ENCODE data around the gene DNAJC3.
"Not testable (repeated sequence)": the region's sequence is repeated elsewhere in the genome, so short reads cannot be mapped to it uniquely, and the experiment has no call there.

Gene DNAJC3

DNA sequence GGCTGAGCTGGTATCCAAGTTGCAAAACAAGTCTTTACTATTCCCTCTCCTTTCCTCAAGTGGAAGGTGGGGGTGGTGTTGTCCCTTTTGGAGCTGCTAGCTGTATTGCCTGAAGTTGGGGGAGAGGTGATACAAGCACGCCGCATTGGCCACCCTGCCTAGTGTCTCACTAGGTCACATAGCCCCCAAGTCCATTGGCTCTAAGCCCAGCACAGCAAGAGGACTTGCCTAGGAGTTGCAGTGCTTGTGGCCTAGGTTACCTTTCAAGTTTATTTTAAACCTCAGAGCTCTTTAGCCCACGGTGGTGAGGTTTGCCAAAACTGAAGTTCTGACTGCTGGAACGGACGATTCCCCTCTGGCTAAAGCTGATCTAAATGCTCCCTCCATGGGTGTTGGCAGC, 5.3 kb upstream of the DNAJC3 start:
- DNase-seq (ENCODE audit: low read depth in 2 of 2): no peak

DNA sequence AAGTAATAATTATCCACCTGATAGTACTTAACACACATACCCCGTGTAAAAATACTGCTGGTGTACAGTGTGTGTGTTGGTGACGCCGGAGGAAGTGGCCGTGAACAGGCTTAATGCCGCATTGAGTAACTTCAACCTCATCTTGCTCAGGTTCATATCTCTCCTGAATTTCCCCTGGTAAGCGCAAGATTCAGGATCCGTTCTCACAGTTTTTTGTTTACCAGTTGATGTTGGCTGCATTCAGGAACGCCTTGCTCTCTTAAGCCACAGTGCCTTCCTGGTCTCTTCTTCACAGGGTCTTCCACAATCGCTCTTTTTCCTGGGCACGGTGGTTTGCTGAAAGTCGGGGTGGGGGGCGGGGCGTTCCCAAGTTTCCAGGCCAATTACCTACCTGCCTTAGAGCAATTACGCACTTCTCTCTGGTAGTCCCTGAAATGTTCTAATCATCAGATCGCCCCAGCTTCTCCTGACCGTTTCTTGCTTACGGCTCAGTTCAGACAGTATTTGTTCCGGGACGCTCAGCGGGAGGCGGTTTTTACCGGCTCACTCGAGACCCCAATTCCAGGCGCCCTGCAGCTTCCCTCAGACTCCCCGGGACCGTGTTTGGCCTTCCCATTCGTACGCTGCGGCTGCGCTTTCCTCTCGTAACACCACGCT, 706 bp upstream of the DNAJC3 start:
- DNase-seq (ENCODE audit: low read depth in 2 of 2): no peak

DNA sequence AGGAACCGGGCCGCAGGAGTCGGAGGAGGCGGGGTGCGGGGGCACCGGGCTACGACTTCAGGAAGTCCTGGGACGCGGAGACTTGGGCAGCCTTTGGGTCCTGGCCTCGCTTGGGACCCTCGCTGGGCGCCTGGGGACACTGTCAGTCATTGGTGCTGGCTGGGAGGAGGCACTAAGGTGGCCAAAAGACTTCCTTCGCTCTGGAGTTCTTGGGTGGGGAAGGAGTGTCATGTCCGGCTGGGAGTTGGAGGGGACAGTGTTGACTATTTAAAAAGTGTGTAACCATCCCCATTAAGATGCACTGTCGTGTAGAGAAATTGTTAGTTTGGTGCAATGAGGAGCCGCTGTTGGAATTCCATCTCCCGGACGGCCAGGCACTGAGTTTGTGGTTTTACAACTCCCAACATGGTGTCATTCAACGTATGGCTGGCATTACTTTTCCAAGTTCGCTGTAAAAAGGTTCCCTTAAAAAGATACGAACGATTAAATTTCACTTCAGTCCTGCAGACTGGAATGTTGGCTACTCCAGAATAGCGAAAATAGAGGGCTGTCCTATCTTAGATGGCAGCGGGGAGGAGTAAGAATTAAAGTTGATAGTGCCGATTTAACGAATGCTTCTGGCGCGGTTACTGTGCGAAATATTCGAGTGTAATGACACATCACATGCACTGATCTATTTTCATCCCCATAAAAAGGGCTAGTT, 776 bp downstream of the DNAJC3 start:
- DNase-seq (ENCODE audit: low read depth in 2 of 2): no peak

DNA sequence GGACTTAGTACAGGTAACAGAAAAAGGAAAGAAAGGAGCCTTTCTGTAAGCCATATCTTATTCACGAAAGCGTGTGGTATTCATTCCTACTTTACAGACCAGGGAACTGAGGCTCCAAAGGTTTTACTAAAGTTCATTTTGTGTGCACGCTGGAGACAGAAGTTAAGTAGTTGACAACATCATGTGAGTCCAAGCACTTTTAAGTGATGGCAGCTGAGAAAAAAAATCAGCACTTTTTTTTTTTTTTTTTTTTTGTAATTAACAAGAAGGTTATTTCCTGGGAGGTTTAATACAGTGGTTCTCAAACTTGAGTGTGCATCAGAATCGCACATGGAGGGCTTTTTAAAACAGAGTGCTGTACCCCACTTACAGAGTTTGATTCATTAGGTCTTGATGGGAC, 2.0 kb downstream of the DNAJC3 start:
- no peak for DNase-seq (ENCODE audit: low read depth in 2 of 2)

DNA sequence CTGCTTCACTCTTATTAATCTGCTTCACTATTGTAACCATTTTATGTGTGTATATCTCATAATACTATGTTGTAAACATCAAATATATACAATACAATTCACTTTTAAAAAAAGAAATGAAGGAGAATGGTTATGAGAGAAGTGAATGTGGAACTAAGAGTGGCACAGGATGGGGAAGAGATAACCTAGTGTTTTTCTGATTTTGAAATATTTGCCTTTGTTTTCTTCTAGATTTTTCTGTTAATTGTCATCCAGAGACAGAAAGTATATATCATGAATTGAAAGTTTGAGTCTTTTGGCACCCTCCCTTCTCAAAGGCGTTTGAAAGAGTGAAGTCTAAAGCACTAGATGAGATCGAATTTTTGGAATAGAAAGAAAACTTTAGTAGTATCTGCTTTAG, 2.8 kb downstream of the DNAJC3 start:
- DNase-seq (ENCODE audit: low read depth in 2 of 2): no peak

DNA sequence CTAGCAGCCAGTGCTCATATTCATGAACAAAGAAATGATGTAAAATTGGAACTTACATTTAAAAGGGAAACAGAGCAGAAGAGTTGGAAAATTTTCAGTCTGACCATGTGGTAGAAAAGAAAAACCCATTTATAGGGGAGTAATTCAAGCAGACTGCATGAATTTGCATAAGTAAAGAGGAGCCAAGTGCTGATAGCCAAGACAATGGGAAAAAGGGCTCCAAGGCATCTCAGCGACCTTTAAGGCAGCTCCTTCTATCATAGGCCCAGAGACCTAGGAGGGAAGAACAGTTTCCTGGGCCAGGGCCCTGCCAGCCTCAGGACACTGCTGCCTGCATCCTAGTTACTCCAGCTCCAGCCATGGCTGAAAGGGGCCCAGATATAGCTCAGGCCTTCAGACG, 7.5 kb downstream of the DNAJC3 start:
- DNase-seq (ENCODE audit: low read depth in 2 of 2): no peak

DNA sequence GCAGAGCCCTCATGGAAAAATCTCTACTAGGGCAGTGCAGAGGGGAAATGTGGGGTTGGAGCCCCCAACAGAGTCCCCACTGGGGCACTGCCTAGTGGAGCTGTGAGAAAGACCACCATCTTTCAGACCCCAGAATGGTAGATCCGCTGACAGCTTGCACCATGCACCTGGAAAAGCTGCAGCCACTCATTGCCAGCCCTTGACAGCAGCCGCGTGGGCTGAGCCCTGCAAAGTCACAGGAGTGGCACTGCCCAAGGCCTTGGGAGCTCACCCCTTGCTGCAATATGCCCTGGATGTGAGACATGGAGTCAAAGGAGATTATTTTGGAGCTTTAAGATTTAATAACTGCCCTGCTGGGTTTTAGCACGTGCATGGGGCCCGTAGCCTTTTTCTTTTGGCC, 8.0 kb downstream of the DNAJC3 start:
- DNase-seq (ENCODE audit: low read depth in 2 of 2): not testable (repeated sequence)

DNA sequence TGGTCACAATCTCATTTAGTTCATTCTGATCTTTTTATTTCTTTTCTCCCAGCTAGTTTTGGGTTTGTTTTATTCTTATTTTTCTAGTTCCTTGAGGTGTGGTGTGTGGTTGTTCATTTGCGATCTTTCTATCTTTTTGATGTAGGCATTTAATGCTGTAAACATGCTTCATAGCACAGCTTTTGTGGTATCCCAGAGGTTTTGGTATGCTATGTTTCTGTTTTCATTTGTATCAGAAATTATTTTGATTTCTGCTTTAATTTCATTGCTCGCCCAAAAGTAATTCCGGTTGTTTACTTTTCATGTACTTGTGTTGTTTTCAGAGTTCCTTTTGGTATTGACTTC, 12.6 kb downstream of the DNAJC3 start:
- no peak for DNase-seq (ENCODE audit: low read depth in 2 of 2)

DNA sequence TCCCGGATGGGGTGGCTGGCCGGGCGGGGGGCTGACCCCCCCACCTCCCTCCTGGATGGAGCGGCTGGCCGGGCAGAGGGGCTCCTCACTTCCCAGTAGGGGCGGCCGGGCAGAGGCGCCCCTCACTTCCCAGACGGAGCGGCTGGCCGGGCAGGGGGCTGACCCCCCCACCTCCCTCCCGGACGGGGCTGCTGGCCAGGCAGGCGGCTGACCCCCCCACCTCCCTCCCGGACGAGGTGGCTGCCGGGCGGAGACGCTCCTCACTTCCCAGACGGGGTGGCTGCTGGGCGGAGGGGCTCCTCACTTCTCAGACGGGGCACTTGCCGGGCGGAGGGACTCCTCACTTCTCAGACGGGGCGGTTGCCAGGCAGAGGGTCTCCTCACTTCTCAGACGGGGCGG, 14.0 kb downstream of the DNAJC3 start:
- DNase-seq (ENCODE audit: low read depth in 2 of 2): not testable (repeated sequence)

DNA sequence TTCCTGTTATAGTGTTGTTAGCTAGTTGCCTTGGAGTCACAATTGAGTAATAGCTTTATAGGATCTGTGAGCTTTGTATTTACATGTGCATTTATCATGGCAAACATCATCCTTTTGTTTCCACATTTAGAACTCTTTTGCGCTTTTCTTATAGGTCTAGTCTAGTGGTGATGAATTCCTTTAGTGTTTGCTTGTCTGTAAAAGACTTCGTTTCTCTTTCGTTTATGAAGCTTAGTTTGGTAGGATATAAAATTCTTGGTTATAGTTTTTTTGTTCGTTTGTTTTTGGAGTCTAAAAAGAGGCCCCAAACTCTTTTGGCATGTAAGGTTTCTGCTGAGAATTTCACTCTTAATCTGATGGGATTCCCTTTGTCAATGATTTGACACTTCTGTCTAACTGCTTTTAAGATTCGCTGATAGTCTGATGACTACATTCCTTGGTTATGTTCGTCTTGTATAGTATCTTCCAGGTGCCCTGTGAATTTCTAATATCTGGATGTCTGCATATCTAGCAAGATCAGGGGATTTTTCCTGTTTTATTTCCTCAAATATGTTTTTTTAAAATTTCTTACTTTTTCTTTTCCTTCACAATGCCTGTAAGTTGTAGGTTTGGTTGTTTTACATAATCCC, 20.2 kb downstream of the DNAJC3 start:
- DNase-seq (ENCODE audit: low read depth in 2 of 2): no peak

DNA sequence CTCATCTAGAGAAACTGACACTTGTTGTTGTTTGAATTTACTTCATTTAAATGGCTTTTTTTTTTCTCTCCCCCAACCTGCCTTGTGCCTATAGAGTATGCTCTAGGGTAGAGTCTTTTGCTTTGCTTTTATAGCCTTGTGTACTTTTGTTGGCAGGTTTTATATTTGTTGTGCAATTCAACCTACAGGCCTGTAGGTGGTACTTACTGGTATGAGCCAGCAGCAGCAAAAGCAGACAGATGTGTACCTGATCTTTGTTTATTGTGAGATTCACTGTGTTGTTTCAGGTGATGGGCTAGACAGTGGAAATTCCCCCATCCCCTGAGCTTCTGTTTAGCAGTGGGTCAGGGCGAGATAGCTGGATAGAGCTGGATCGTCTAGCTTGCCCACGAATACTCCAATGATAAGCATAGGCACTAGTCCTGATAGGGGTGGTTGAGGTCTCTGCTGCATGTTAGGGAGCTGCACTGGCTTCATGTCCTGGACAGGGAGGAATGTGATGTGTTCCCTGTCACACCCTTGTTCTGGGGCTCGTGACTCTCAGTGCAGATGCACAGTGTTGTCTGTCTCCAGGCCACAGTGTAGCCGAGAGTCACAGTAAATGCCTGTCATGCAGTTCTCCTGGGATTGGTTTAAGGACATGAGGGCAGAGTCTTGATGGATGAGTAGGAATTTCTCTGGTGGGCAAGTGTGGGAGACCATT, 21.3 kb downstream of the DNAJC3 start:
- DNase-seq (ENCODE audit: low read depth in 2 of 2): no peak

DNA sequence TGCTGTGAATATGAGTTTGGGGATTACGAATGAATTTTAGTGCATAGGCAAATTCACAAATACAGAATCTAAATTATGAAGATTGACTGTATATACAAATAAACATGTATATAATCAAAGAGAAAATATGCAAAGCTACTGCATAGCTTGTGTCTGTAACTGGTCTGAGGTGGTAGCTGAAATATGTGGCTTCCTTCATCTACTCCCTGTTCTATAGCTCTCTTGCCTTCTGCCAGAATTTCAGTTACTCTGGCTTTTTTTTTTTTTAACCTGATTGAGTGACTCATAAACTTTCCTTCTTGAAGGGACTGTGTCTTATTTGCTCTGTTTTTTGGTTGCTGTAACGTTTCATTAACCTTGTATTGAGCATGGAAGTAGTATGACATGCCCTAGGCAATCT, 26.6 kb downstream of the DNAJC3 start:
- DNase-seq (ENCODE audit: low read depth in 2 of 2): no peak

DNA sequence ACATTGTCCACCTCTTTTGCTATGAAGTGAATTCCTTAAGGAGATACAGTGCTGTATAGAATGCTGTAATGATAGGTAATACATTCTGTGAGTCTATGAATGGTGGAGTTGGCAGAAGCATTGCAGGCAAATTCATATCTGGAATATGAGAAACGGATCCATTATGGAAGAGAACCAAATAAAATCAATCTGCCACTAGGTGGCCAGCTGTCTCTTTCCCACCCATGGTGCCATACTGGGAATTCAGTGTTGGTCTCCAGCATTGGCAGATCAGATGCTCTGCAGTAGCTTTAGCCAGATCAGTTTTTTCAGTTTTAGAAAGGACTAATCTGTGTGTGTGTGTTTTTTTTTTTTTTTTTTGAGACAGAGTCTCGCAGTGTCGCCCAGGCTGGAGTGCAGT, 27.6 kb downstream of the DNAJC3 start:
- no peak for DNase-seq (ENCODE audit: low read depth in 2 of 2)

DNA sequence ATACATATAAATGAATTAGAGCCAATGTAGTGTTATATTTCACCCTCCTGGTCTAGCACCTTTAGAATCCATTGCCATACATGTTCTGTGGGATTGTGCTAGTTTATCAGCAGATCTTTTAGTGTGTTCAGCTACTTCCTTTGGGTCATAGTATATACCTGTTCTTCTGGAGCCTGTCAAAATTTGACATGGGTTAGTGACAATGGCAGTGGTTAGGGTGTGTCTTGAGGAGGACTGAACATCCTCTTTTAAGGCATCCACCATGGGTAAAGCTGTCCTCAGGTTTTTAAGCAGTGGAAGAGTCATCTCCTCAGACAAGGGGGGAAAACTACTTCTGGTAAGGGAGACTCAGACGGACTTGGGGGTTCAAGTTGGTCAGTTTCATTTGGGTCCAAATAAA, 29.4 kb downstream of the DNAJC3 start:
- DNase-seq (ENCODE audit: low read depth in 2 of 2): no peak

DNA sequence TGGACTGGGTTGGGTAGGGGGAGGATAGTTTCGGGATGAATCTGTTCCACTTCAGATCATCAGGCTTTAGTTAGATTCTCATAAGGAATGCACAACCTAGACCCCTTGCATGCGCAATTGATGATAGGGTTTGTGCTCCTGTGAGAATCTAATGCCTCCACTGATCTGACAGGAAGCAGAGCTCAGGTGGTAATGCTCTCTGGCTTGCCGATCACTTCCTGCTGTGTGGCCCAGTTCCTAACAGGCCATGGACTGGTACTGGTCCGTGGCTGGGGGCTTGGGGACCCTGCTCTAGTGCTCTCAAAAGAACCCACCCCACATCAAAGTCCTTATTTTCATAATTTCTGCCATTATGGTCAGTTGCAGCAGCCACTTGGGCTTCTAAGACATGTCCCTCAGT, 30.1 kb downstream of the DNAJC3 start:
- DNase-seq (ENCODE audit: low read depth in 2 of 2): no peak

DNA sequence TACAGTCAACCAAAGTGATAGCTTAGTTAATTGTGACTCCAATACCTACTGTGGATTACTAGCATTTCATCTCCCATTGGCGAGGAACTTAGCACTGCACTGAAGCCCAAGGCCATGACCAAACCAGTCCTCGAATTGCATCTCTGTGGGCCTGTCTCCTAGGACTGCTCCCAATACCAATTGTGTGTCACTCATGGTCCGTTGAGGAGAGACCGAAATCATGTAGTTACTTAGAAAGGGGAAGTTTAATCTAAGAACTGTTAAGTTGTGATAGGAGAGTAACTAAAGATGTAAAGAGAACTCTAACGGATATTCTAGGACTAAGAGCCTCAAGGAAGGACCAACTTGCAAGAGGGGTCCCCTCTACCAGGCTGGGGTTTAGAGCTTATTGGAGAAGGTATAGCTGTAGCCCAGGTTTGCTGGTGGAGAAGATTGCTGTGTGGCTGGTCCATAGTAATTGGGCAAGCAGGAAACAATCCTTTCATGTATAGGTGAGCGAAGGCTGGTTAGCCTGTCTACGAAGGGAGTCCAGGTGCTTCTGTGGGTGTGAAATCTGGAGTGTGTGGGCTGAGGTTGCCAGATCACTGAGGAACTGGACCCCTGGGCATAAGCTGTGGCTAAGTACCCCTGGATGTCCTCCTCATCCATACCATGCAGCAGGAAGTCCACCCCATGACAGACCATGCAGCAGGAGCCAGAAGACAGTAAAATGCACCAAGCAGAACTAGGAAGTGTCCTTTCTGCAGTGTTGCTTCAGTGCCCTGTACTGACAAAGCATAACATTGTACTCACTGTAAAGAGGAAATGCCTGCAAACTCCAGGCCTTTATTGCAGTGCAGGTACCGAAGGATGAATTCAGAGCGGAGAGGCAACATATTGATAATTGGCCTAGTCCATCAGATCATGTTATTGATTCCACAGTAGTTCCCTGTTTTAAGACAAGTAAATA, 30.8 kb downstream of the DNAJC3 start:
- DNase-seq (ENCODE audit: low read depth in 2 of 2): no peak

DNA sequence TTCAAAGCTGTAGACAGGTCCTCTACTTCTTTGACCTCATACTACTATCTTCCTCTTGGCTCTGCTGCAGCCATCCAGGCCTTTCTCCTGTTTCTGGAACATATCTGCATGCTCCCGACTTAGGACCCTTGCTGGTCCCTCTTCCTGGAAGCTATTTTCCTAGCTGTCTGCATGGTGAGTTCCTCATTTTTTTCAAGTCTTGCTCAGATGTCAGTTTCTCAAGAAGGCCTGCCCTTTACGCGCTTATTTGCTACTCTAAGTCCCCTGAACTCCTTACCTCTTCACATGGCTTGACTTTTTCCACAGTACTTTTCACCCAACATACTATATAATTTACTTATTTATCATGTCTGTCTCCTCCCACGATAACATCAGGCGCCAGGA, 31.4 kb downstream of the DNAJC3 start:
- DNase-seq (ENCODE audit: low read depth in 2 of 2): no peak

DNA sequence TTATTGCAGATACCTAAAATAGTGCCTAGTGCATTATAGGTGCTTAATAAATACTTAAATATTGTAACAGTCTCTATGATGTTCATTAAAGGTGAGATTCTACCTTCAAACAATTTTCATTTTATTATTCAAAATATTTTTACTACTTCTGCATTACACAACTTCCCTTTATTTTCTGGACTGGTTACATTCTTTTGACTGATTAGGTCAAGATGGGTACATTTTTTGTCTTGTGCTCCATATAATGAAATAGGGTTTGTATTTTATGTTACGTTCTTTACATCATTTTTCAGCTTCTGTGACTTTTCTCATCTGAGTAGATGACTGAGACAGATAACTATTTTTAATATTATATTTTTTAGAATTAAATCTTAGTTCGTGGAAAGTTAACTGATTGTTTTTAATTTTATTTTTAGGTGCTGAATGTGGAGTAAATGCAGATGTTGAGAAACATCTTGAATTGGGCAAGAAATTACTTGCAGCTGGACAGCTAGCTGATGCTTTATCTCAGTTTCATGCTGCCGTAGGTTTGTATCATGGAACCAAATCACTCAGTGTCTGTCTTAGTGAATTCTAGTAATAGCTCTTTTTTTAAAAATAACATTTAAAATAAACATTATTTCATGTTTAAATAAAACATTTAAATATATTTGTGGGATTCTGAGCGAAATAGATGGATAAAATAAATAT, 32.0 kb downstream of the DNAJC3 start:
- no peak for DNase-seq (ENCODE audit: low read depth in 2 of 2)

DNA sequence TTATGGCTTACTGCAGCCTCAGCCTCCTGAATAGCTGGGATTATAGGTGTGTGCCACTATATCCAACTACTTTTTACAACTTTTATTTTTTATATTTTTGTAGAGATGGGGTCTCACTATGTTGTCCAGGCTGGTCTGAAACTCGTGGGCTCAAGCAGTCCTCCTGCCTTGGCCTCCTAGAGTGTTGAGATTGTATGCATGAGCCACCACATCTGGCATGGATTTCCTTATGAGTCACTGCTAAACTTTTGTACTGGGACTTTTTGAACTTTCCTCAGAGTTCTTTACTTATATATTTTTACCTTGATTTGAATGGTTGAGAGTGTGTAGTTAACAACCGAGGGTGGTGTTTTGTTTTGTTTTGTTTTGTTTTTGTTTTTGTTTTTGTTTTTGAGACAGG, 33.4 kb downstream of the DNAJC3 start:
- no peak for DNase-seq (ENCODE audit: low read depth in 2 of 2)

DNA sequence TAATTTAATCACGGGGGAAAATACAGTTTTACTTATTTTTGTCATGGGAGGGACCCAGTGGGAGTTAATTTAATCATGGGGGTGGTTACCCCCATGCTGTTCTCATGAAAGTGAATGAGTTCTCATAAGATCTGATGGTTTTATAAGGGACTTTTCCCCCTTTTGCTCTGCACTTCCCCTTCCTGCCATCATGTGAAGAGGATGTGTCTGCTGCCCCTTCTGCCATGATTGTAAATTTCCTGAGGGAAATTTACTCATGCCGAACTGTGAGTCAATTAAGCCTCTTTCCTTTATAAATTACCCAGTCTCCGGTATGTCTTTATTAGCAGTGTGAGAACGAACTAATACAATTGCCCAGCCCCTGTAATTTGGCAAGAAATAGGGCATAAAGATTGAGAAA, 35.9 kb downstream of the DNAJC3 start:
- DNase-seq (ENCODE audit: low read depth in 2 of 2): not testable (repeated sequence)

DNA sequence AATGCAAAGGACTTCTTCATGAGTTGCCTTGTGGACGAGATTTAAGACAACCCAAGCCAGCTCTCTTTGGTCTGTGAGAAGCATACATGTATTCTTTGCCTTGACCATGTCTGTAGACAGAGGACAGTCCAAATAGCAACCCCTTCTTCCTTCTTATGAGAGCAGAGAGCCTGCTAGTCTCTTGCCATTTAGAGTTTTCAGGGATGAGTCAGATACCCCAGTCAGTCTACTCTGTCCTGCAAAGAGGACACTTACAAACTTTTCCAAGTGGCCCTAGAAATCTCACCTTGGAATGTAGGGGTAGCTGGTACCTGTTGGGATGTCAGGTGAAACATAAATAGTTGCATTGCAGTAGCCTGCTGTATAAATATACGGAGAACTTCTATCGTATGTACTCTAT, 36.7 kb downstream of the DNAJC3 start:
- DNase-seq (ENCODE audit: low read depth in 2 of 2): no peak
